GM18502 (cell line): ENCODE data around the gene FAM120A.
"Not testable (repeated sequence)": the region's sequence is repeated elsewhere in the genome, so short reads cannot be mapped to it uniquely, and the experiment has no call there.

Experiments
- ATAC-seq: cut with Tn5 transposase; IDR thresholded peaks from one replicate; pipeline ENCODE4 v1.9.1; 2021; ENCODE audit warnings: mild to moderate bottlenecking; ENCODE audit not compliant: unreplicated experiment, poor library complexity

Gene FAM120A

DNA sequence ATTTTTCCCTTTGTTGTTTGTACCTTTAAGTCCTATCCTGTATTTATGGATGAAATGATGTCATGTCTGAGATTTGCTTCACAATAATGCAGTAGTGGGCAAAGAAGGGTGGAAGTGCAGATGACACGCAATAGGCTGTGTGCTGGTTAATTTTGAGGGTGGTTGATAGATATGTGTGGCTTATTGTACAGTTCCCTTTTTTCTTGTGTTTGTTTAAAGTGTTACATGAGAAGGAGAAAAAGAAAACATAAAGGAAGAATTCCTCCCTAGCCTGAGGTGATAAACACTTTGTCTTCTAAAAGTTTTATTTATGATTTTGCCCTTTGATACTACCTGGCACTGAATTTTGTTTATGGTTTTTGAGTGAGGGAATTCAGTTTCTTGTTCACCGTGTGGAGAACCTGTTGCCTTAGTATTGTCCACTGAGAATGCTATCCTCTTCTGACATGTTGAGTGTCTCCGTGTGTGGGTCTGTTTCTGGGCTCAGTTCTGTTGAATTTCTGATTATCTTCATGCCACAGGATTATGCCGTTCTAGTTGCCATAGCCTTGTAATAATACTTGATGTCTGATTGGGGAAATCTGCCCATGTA, 54.2 kb downstream of the FAM120A start:
- ATAC-seq: no peak

DNA sequence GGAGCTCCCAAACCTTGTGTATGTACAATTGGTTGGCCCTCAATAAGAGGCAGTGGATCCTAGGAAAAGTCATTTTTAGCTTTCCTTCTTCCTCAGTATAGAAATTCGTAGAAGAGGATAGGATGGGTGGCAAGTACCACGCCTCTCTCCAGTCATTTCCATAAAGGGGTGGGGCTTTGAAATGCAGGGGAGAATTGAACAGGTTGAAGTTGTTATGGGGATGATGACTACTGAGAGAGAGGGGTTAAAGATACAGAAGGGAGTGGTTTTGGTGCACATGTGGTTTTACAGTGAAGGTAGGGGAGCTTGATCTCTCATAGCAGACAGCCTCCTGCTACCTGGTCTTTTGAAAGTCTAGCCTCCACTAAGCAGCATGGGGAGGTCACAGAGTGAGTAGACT, 56.3 kb downstream of the FAM120A start:
- no peak for ATAC-seq

GRCh38 chr9:93508207-93508606, 56.7 kb downstream of the FAM120A start:
- ATAC-seq: no peak

DNA sequence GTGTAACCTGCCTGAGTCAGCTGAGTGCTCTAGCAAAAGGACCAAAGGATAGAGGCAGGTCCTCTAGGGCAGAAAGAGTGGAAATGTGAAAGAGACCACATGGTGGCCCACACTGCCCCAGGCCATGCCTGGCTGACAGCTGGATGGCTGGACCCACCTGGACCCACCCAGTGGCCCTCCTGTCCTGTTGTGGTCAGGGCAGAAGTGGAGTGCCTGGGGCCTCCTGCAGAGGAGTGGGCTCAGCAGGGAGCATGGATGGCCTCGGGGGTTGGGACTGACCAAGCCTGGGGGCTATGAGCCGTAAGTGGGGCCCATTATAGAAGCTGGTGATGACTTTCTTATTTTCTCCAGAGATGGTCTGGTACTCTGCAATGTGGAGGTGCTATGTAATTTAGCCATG, 57.6 kb downstream of the FAM120A start:
- no peak for ATAC-seq

DNA sequence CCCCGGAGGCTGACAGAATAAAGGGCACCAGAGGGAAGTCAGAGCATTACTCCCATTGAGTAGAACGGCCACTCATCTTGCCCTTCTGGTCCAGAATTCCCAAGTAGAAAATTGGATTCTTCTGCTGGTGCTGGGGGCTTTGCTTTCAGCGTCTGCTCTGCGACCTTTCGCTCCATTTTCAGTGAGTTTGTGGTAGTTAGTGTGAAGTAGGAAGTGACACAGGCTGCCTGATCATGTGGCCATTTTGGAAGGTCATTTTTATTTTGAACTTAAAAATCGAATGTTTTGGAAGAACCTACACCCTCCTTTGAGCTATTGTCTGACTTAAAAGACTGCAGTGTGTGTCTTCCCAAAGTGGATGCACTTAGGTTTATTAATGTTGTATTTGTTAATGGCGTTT, 58.6 kb downstream of the FAM120A start:
- ATAC-seq: no peak

GRCh38 chr9:93511228-93511627, 59.7 kb downstream of the FAM120A start:
- ATAC-seq: not testable (repeated sequence)

DNA sequence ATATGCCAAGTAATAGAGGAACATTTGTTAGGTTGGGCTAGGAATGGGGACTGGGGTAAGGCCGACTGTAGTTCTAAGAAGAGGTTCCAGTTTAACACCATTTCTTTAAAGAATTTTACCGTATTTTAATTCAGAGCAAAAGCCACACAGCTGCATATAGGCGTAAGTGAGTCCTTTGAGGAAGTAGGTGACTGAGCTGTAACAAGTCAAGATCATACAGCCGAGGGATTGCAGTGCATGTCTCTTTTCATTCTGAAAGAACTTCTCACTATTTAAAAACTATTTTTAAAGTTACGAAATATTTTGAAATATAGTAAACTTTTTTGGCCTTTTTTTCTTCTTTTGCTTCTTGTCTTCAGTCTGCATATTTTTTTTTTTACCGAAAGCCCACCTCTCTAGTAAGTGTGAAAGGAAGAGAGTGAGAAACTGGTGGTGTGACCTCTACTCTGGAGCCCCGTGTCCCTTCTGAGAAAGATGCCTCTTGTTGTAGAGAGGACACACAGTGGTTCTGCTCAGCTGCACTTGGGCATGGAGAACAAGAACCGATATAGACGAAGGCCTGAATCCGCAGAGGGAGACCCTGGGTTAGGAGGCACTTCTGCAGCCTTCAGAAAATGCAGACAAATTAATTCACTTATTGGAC, 60.8 kb downstream of the FAM120A start:
- ATAC-seq: not testable (repeated sequence)

DNA sequence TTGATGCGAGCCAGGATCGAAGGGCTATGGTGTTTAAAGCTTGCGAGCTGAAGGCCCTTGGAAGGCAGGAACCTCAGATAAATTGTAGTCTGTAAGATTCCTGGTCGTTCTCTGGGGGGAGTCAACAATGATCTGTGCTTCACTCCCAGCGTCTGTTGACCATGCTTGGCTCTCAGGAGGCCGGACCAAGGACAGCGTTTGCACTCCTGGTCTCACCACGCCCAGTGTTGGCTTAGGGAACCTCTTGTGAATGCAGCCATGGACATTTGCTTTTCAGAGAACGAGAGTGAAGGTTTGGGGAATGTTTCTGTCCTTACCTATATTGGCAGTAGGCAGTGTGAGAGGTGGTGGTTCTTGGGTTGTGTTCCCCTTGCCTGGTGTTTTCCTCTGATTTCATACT, 62.1 kb downstream of the FAM120A start:
- no peak for ATAC-seq

- no peak for ATAC-seq
These were observed 65.8 kb downstream of the FAM120A start for GRCh38 chr9:93517331-93517730.

GRCh38 chr9:93520523-93520922, 69.0 kb downstream of the FAM120A start:
- no peak for ATAC-seq

GRCh38 chr9:93522736-93523135, 71.3 kb downstream of the FAM120A start:
- no peak for ATAC-seq

DNA sequence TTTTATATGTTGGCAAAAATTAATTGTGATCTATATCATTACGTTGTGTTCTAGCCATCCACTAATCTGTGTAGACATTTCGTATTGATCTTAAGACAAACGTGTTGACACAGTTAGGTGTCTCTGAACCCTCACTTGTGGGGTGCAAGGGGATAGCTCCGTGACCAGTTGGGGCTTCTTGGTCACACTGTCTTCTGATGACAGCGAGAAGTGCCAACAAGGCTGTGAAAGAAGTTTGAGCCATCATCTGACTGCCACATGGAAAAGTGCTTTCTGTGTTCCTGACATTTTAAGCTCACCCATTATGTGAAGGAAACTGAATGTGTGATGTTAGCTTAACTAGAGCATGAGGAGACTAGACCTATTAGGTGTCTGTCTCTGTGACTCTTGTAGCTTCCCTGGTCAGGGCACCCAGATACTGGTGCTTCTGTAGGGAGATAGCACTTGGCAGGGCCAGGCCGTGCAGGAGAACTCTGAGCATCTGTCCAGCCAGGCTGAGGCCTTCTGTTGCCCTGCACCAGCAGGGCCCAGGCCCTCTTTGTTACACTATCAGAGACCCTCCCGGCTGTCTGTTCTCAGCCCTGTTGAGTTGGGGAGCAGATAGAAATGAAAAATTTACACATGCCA, 72.1 kb downstream of the FAM120A start:
- ATAC-seq: no peak

DNA sequence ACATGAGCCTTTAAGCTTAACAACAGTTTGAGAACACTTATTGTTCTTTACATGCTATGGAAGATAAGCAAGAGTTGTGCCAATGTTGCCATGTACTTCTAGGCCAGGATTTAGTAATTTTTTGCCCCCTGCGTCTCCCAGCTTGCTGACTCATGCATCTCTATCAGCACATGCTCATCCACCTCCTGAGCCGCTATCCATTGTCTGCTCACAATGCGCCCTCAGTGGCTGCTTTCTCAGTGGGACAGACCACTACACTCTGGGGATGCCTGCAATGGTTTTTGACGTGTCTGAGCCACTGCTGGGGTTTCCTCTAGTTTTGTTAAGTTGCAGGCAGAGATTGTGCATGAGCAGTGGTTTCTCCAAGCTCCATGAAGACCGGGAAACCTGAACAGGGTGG, 74.0 kb downstream of the FAM120A start:
- no peak for ATAC-seq

- ATAC-seq: no peak
These were observed 79.9 kb downstream of the FAM120A start for GRCh38 chr9:93531374-93531773.

- ATAC-seq: no peak
These were observed 80.7 kb downstream of the FAM120A start for GRCh38 chr9:93532141-93532540.

- ATAC-seq: no peak
These were observed 82.4 kb downstream of the FAM120A start for GRCh38 chr9:93533863-93534262.

GRCh38 chr9:93536167-93536566, 84.7 kb downstream of the FAM120A start:
- ATAC-seq: no peak

GRCh38 chr9:93536874-93537273, 85.4 kb downstream of the FAM120A start:
- ATAC-seq: no peak

DNA sequence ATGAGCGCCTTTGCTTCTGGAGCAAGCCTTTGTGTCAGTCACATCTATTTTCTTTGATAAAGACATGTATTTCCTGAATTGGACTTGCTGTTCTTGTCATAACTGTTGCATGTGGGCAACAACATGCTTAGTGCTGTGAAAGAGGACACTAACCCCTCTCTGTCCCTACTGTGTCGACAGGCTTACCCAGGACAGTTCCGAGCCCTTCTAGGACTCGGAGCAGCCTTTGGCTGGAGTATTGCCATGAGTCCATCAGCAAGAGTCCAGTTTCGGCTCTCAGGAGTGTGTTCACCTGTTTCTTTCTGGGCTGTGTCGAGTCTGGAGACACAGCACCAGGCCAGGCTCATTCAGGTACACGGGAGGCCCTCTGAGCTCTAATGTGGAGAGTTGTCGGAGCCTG, 88.8 kb downstream of the FAM120A start:
- ATAC-seq: no peak

DNA sequence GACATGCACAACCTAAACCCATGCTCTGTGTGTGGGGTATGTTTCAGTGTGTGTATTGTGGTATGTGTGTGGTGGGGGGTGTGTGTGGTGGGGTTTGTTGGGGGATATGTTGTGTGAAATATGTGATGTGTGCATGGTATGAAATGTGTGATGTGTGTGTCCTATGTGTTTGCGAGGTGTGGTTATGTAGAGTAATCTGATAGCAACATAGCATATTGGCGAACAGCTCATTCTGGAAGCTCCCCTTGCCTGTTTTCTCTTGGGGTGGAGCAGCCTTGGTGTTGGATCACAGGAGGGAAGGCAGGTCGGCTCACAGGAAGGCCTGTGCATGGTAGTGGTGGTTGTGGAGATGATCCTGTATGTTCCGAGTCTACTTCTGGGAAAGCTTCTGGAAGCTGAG, 89.5 kb downstream of the FAM120A start:
- no peak for ATAC-seq

- ATAC-seq: no peak
These were observed 90.3 kb downstream of the FAM120A start for GRCh38 chr9:93541581-93542349.
